Naive thymus-derived CD4-positive, alpha-beta T cell (primary cell): ENCODE data around the gene UBA1. TPM values are rescaled to one million over a fixed set of nuclear protein-coding genes. Genes with fewer than 3 reads are reported as not detected.

ENCODE experiments used
- ATAC-seq: fragments of 150-1000 bp; cut with Tn5 transposase; 2 replicates; pipeline ENCODE4 v1.10.0; 2021; ENCODE audit warnings: mild to moderate bottlenecking, moderate library complexity
- CTCF ChIA-PET: fragments of 350-600 bp; sonication (Branson Sonifier 250); formaldehyde crosslinking; loops from one replicate; lab custom pipeline; 2021; ENCODE audit warnings: antibody characterized with exemption; lab: Charles Lee
- POLR2A ChIA-PET: fragments of 350-600 bp; sonication (Branson Sonifier 250); formaldehyde crosslinking; loops from one replicate; lab custom pipeline; 2021; ENCODE audit warnings: antibody characterized with exemption, inconsistent platforms; lab: Charles Lee
- DNase-seq, 9 donors: peaks; one replicate each; pipeline versions ENCODE4 v3.0.0 to v3.0.0-alpha.2; 2020 to 2022; ENCODE audit warnings: mixed read lengths in 1 of 9
- H3K27ac ChIP-seq: one replicate; pipeline ENCODE4 v1.7.0; 2013; ENCODE audit warnings: mild to moderate bottlenecking, low read depth, low read length, moderate library complexity
- H3K27me3 ChIP-seq, 2 donors: one replicate each; pipeline ENCODE4 v1.7.0; 2013; ENCODE audit warnings: low read length in 2 of 2, mild to moderate bottlenecking in 2 of 2, moderate library complexity in 2 of 2; ENCODE audit not compliant: control insufficient read depth in 2 of 2, insufficient read depth in 2 of 2
- H3K36me3 ChIP-seq, 3 experiments: 1 replicate in 2 of 3; 2 replicates in 1 of 3; pipeline ENCODE4 v1.7.0; 2013; ENCODE audit warnings: low read length in 3 of 3, mild to moderate bottlenecking in 3 of 3, moderate library complexity in 1 of 3; ENCODE audit not compliant: insufficient read depth in 3 of 3, control insufficient read depth in 2 of 3
- H3K4me1 ChIP-seq, 2 donors: one replicate each; pipeline ENCODE4 v1.7.0; 2013; ENCODE audit warnings: low read length in 2 of 2, mild to moderate bottlenecking in 2 of 2, moderate library complexity in 1 of 2; ENCODE audit not compliant: control insufficient read depth in 2 of 2, insufficient read depth in 2 of 2
- H3K4me3 ChIP-seq: 2 replicates; pipeline ENCODE4 v1.7.0; 2013; ENCODE audit warnings: mild to moderate bottlenecking, low read length
- H3K9me3 ChIP-seq, 3 experiments: 1 replicate in 2 of 3; 2 replicates in 1 of 3; pipeline ENCODE4 v1.7.0; 2013; ENCODE audit warnings: low read length in 3 of 3; ENCODE audit not compliant: control insufficient read depth in 2 of 3
- H3K27ac Mint-ChIP-seq, 9 donors: one replicate each; pipeline ENCODE4 v1.8.0; 2020 to 2022; ENCODE audit warnings: mixed read lengths in 9 of 9, mild to moderate bottlenecking in 8 of 9, moderate library complexity in 5 of 9, inconsistent platforms in 2 of 9
- H3K27me3 Mint-ChIP-seq, 5 donors: one replicate each; pipeline ENCODE4 v1.8.0; 2021 to 2022; ENCODE audit warnings: mixed read lengths in 5 of 5, mild to moderate bottlenecking in 1 of 5
- H3K36me3 Mint-ChIP-seq, 5 donors: one replicate each; pipeline ENCODE4 v1.8.0; 2020 to 2022; ENCODE audit warnings: mixed read lengths in 5 of 5, mild to moderate bottlenecking in 3 of 5, inconsistent platforms in 1 of 5
- H3K4me1 Mint-ChIP-seq, 7 donors: one replicate each; pipeline ENCODE4 v1.8.0; 2020 to 2022; ENCODE audit warnings: mixed read lengths in 7 of 7, mild to moderate bottlenecking in 3 of 7, inconsistent platforms in 1 of 7
- H3K4me3 Mint-ChIP-seq, 10 donors: one replicate each; pipeline ENCODE4 v1.8.0; 2020 to 2022; ENCODE audit warnings: mild to moderate bottlenecking in 10 of 10, mixed read lengths in 10 of 10, moderate library complexity in 6 of 10, inconsistent platforms in 2 of 10
- H3K9me3 Mint-ChIP-seq, 11 donors: one replicate each; pipeline ENCODE4 v1.8.0; 2020 to 2022; ENCODE audit warnings: mixed read lengths in 11 of 11, mild to moderate bottlenecking in 4 of 11, inconsistent platforms in 1 of 11, moderate library complexity in 1 of 11
- intact Hi-C, 2 donors: fragments of 100-400 bp; cut with micrococcal nuclease; formaldehyde crosslinking; loops; one replicate each; pipeline ENCODE4 v1.15.1; 2023
- polyA plus RNA-seq, 2 donors: library from polyadenylated mRNA; unstranded; fragments of 300-500 nt; fragmentation: Illumina TruSeq; gene quantifications; one replicate each; pipeline ENCODE4 v1.2.3, GENCODE V29; 2021
- total RNA-seq, 6 experiments: library from RNA in 5 of 6; stranded (reverse) in 5 of 6; gene quantifications; 1 replicate in 5 of 6; 2 replicates in 1 of 6; pipeline ENCODE4 v1.2.3 and lab custom pipeline; 2021 to 2026

The UBA1 gene
- total and polyA plus RNA-seq, 7 experiments from 2014 or later = 98.0 to 187 (median 128) TPM

DNA sequence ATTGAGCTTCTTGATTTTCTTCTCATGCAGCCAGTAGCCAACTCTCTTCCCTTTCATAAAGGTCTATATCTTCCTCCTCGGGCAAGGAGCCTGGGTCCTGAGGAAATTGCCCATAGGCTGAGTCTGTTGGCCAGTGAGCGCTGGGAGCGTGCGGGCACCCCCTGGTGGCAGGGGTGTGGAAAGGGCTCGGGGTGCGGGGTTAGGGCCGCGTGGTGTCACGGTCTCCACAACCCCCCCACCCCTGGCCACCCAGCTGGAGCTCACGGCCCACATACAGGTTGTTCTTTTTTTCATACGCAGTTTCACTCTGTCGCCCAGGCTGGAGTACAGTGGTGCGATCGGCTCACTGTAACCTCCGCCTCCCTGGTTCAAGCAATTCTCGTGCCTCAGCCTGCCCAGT is 35.5 kb upstream of the UBA1 start:
- Mint-ChIP-seq H3K27me3 (no peaks in the 10 kb centered on the region), H3K27ac (no peak overlapping the region), H3K4me3 (no peak overlapping the region), H3K4me1 (peaks cover 0 to 21% (median 6%) of the 10 kb centered on the region in 7 donors), H3K36me3 (peaks cover 0 to 20% (median 3%) of the 10 kb centered on the region in 5 donors), H3K9me3 (peaks cover 0 to 2% (median 0%) of the 10 kb centered on the region in 11 donors)
- Histone ChIP-seq H3K27me3 (no peaks in the 10 kb centered on the region), H3K9me3 (no peaks in the 10 kb centered on the region), H3K36me3 (peaks cover 0 to 13% (median 0%) of the 10 kb centered on the region in 3 experiments), H3K4me3 (no peak overlapping the region), H3K4me1 (no peaks in the 10 kb centered on the region), H3K27ac (no peak overlapping the region)
- intact Hi-C loops = no loop called here
- POLR2A ChIA-PET = no interaction called here
- CTCF ChIA-PET = interaction anchor here (0.6 kb wide), 1 partner anchor 348 kb away, joined by 3 read pairs; no protein-coding TSS in a partner anchor
- ATAC-seq (no peak), DNase-seq (no peak)

DNA sequence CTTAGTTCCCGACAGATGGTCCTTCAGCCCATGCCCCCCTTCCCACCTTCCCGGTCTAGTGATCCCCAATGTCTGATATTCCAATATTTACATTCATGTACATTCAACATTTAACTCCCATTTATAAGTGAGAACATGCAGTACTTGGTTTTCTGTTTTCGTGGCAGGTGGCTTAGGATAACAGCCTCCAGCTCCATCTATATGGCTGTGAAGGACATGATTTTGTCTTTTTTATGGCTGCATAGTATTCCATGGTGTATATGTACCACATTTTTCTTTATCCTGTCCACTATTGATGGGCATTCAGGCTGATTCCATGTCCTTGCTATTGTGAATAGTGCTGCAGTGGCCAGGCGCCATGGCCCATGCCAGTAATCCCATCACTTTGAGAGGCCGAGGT is 34.8 kb upstream of the UBA1 start:
- no peaks in the 10 kb centered on the region for H3K27me3 Mint-ChIP-seq
- Histone ChIP-seq H3K9me3 (no peaks in the 10 kb centered on the region), H3K27ac (no peak overlapping the region), H3K36me3 (peaks cover 0 to 13% (median 0%) of the 10 kb centered on the region in 3 experiments), H3K27me3 (no peaks in the 10 kb centered on the region), H3K4me3 (no peak overlapping the region), H3K4me1 (no peaks in the 10 kb centered on the region)
- peaks cover 0 to 15% (median 6%) of the 10 kb centered on the region in 7 donors for H3K4me1 Mint-ChIP-seq
- H3K9me3 Mint-ChIP-seq = peaks cover 0 to 2% (median 0%) of the 10 kb centered on the region in 11 donors
- DNase-seq = no peak
- ChIA-PET CTCF (no interaction called here), POLR2A (no interaction called here)
- intact Hi-C loops = no loop called here
- peak overlapping the region in 1 of 9 donors; percentile 12 for H3K27ac Mint-ChIP-seq
- no peak for ATAC-seq
- no peak overlapping the region for H3K4me3 Mint-ChIP-seq
- peaks cover 0 to 20% (median 3%) of the 10 kb centered on the region in 5 donors for H3K36me3 Mint-ChIP-seq

DNA sequence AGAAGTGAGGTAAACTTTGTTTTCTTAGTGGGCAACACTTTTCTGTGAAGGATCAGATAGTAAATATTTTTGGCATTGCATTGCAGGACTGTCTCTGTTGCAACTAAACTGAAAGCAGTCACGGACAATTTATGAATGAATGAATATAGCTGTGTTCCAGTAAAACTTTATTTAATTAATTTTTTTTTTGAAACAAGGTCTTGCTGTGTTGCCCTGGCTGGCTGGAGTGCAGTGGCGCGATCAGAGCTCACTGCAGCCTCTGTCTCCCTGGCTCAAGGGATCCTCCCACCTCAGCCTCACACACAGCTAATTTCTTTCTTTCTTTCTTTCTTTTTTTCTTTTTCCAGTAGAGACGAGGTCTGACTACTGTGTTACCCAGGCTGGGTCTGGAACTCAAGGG is 32.8 kb upstream of the UBA1 start:
- POLR2A ChIA-PET = no interaction called here
- Mint-ChIP-seq H3K9me3 (peaks cover 0 to 2% (median 0%) of the 10 kb centered on the region in 11 donors), H3K4me3 (no peak overlapping the region), H3K4me1 (peaks cover 0 to 19% (median 6%) of the 10 kb centered on the region in 7 donors), H3K27me3 (no peaks in the 10 kb centered on the region), H3K36me3 (peaks cover 0 to 28% (median 7%) of the 10 kb centered on the region in 5 donors), H3K27ac (no peak overlapping the region)
- H3K27ac ChIP-seq = no peak overlapping the region
- H3K9me3 ChIP-seq = no peaks in the 10 kb centered on the region
- no peaks in the 10 kb centered on the region for H3K27me3 ChIP-seq
- H3K36me3 ChIP-seq = peaks cover 0 to 13% (median 0%) of the 10 kb centered on the region in 3 experiments
- CTCF ChIA-PET = interaction anchor here (0.5 kb wide), 1 partner anchor 34 kb away, joined by 3 read pairs; no protein-coding TSS in a partner anchor
- H3K4me1 ChIP-seq = no peaks in the 10 kb centered on the region
- intact Hi-C loops = no loop called here
- H3K4me3 ChIP-seq = no peak overlapping the region
- DNase-seq (no peak), ATAC-seq (no peak)

DNA sequence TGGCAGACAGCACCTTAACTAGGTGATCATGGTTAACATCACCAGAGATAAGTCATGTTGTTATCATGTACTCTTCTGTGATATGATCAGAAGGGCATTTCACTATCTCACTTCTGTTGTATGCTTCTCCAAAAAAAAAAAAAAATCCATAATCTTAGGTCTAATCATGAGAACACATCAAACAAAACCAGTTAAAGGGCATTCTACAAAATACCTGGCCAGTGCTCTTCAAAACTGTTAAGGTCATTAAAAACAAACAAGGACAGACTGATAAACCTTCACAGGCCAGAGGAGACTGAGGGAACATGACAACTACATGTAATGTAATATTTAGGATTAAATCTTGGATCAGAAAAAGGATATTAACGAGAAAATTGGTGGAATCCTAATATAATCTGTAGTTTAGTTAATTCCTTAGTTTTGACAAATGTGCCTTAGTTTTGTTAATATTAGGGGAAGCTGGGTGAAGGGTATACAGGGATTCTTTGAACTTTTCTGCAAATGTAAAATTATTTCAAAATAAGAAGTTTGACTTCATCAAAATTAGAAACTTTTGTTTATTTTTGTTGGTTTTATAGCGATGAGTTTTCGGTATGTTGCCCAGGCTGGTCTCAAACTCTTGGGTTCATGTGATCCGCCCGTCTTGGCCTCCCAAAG is 30.6 kb upstream of the UBA1 start:
- no peak overlapping the region for H3K4me3 ChIP-seq
- Mint-ChIP-seq H3K4me3 (no peak overlapping the region), H3K9me3 (peaks cover 0 to 2% (median 0%) of the 10 kb centered on the region in 11 donors), H3K4me1 (peaks cover 0 to 19% (median 5%) of the 10 kb centered on the region in 7 donors), H3K36me3 (peaks cover 0 to 17% (median 7%) of the 10 kb centered on the region in 5 donors), H3K27ac (peak overlapping the region in 1 of 9 donors; percentile 56), H3K27me3 (no peaks in the 10 kb centered on the region)
- H3K4me1 ChIP-seq = no peaks in the 10 kb centered on the region
- ATAC-seq (no peak), DNase-seq (no peak)
- intact Hi-C loops = no loop called here
- no peaks in the 10 kb centered on the region for H3K36me3 ChIP-seq
- H3K9me3 ChIP-seq = no peaks in the 10 kb centered on the region
- no peak overlapping the region for H3K27ac ChIP-seq
- POLR2A ChIA-PET = interaction anchor here (0.7 kb wide), 1 partner anchor 139 kb away, joined by 4 read pairs; no protein-coding TSS in a partner anchor
- CTCF ChIA-PET = no interaction called here
- H3K27me3 ChIP-seq = no peaks in the 10 kb centered on the region

DNA sequence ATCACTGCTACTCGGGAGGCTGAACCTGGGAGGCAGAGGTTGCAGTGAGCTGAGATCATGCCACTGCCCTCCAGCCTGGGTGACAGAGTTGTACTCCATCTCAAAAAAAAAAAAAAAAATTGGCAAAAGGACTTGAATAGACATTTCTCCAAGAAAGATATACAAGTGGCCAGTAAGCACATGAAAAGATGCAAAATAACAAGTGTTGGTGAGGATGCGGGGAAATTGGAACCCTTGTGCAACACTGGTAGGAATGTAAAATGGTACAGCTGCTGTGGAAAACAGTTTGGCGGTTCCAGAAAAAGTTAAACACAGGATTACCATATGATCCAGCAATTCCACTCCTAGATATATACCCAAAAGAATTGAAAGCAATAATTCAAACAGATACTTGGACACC is 29.2 kb upstream of the UBA1 start:
- H3K27ac Mint-ChIP-seq = peak overlapping the region in 1 of 9 donors; percentile 62
- peaks cover 0 to 2% (median 0%) of the 10 kb centered on the region in 11 donors for H3K9me3 Mint-ChIP-seq
- Histone ChIP-seq H3K4me3 (no peak overlapping the region), H3K9me3 (no peaks in the 10 kb centered on the region), H3K27me3 (no peaks in the 10 kb centered on the region), H3K36me3 (peaks cover 0 to 8% (median 0%) of the 10 kb centered on the region in 3 experiments), H3K4me1 (no peaks in the 10 kb centered on the region), H3K27ac (no peak overlapping the region)
- H3K27me3 Mint-ChIP-seq = no peaks in the 10 kb centered on the region
- ChIA-PET POLR2A (no interaction called here), CTCF (no interaction called here)
- intact Hi-C loops = no loop called here
- no peak for DNase-seq
- H3K4me3 Mint-ChIP-seq = no peak overlapping the region
- H3K36me3 Mint-ChIP-seq = peaks cover 0 to 13% (median 7%) of the 10 kb centered on the region in 5 donors
- no peak for ATAC-seq
- peaks cover 0 to 17% (median 12%) of the 10 kb centered on the region in 7 donors for H3K4me1 Mint-ChIP-seq

DNA sequence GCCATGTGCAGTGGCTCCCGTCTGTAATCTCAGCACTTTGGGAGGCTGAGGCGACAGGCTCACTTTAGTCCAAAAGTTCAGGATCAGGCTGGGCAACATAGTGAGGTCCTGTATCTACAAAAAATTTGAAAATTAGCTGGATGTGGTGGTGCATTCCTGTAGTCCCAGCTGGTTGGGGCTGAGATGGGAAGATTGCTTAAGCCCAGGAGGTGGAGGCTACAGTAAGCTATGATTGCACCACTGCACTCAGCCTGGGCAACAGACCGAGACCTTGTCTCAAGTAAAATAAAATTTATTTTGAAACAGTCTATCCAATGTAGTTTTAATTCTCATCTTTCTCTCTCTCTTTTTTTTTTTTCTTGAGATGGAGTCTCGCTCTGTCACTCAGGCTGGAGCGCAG is 27.5 kb upstream of the UBA1 start:
- ChIA-PET POLR2A (no interaction called here), CTCF (no interaction called here)
- H3K9me3 ChIP-seq = no peaks in the 10 kb centered on the region
- Mint-ChIP-seq H3K4me1 (peaks cover 0 to 12% (median 4%) of the 10 kb centered on the region in 7 donors), H3K4me3 (no peak overlapping the region), H3K27me3 (no peaks in the 10 kb centered on the region), H3K9me3 (peaks cover 0 to 2% (median 0%) of the 10 kb centered on the region in 11 donors), H3K27ac (no peak overlapping the region), H3K36me3 (peaks cover 0 to 13% (median 7%) of the 10 kb centered on the region in 5 donors)
- intact Hi-C loops = no loop called here
- H3K4me1 ChIP-seq = no peaks in the 10 kb centered on the region
- DNase-seq (no peak), ATAC-seq (no peak)
- H3K27me3 ChIP-seq = no peaks in the 10 kb centered on the region
- H3K36me3 ChIP-seq = peaks cover 0 to 26% (median 7%) of the 10 kb centered on the region in 3 experiments
- no peak overlapping the region for H3K4me3 ChIP-seq
- H3K27ac ChIP-seq = no peak overlapping the region
